GM10266 (cell line): Measurements from ENCODE around the gene SHC4.

Experiments used
- DNase-seq: peaks from one replicate; pipeline ENCODE4 v3.0.0; 2012; ENCODE audit errors: extremely low spot score
- TF ChIP-seq, protein P1 (sequence below): IDR thresholded peaks from 2 replicates; pipeline ENCODE4 v1.5.1; 2012; ENCODE audit warnings: mild to moderate bottlenecking, low read depth; ENCODE audit not compliant: control insufficient read depth, insufficient read depth; ENCODE audit errors: missing control alignments

Gene SHC4

DNA sequence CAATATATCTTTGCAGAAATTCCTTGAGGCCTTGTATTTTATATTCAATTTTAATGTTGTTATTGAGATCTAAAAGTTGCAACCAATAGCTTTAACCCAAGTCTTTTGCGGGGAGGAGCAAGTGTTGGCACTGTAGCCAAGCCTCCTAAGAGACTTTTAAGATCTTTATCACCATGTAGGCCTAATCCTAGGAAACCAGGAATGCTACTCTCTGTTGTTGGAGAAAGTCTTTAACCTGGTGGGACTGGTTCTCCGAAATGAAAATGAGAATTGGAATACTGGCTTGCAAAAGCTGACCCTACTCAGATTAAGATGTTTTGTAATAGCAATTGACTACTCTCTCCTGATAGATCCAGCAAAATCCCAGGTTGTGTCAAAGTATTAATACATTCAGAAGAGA, 25.8 kb downstream of the SHC4 start:
- TF ChIP-seq, protein P1, sequence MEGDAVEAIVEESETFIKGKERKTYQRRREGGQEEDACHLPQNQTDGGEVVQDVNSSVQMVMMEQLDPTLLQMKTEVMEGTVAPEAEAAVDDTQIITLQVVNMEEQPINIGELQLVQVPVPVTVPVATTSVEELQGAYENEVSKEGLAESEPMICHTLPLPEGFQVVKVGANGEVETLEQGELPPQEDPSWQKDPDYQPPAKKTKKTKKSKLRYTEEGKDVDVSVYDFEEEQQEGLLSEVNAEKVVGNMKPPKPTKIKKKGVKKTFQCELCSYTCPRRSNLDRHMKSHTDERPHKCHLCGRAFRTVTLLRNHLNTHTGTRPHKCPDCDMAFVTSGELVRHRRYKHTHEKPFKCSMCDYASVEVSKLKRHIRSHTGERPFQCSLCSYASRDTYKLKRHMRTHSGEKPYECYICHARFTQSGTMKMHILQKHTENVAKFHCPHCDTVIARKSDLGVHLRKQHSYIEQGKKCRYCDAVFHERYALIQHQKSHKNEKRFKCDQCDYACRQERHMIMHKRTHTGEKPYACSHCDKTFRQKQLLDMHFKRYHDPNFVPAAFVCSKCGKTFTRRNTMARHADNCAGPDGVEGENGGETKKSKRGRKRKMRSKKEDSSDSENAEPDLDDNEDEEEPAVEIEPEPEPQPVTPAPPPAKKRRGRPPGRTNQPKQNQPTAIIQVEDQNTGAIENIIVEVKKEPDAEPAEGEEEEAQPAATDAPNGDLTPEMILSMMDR: no peak

DNA sequence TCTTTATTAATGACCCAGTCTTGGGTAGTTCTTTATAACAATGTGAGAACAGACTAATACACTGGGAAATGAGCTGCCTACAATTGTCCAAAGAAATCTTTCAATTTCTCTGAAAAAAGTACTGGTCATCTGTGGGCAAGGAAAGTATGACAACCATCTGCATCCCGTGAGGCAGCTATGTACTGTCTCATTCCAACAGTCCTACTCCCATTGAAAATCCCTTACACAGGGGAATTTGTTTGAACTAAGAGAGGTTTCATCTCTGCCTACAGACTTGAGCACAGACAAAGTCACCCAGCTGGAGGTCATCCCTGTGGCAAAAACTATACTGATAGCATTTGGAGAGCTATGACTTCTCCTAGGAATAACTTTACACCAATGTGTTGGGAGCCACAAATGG, 27.1 kb downstream of the SHC4 start:
- TF ChIP-seq, protein P1: no peak
- DNase-seq: no peak

More for the DNA sequence above, 25.8 kb downstream of the SHC4 start:
- DNase-seq: no peak

DNA sequence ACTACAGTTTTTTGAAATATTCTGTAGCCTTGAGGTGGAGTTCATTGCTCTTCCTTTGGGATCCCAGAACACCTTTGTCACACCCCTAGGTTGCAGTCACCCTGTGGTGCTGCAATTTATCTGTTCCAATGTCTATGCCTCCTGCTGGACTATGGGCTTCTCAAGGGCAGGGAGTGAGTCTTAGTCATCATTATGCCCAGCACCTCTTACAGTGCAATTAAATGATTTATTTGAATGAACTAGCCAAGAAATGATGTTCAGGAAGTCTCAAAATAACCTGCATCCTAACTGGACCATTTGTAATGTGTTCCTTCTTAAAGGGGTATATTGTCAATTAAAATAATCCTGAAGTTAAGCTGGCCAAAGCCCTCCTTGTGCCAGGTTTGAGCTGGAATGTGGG, 28.5 kb downstream of the SHC4 start:
- no peak for DNase-seq
- TF ChIP-seq, protein P1: no peak

DNA sequence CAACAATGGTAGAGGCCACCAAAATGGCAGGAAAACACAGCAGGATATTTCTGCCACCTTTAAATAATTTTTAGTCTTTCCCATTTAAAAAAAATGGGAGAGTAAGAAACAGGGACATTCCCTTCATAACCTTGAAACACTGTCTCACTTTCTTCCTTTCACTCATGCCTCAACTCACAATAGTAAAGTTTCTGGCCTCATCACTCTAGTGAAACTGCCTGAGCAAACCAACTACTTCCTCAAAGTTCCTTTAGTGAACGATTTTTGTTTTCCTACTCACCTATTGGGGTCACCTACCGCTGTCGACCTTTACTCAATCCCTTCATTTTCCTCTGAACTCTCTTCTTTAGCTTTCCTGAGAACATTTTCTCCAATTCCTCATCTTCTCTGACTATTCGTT, 33.0 kb downstream of the SHC4 start:
- no peak for DNase-seq
- TF ChIP-seq, protein P1: no peak

DNA sequence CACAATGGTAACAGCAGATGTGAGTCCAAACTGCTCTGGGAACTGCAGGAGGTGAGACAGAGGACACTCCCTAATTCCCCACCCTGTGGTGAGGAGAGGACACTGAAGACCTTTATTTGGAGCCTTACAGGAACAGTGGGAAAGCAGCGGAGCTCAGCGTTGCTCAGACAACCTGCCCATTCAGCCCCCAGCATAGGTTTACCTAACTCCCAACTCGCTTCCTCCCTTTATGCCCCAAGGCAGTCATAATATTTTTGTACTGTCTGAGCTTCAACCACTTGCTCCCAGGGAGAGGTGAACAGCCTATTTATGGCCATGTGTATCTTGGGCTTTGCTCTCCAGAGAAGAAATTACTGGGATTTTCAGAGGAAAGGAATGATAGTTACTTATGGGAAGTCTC, 34.1 kb downstream of the SHC4 start:
- TF ChIP-seq, protein P1: no peak
- DNase-seq: no peak

DNA sequence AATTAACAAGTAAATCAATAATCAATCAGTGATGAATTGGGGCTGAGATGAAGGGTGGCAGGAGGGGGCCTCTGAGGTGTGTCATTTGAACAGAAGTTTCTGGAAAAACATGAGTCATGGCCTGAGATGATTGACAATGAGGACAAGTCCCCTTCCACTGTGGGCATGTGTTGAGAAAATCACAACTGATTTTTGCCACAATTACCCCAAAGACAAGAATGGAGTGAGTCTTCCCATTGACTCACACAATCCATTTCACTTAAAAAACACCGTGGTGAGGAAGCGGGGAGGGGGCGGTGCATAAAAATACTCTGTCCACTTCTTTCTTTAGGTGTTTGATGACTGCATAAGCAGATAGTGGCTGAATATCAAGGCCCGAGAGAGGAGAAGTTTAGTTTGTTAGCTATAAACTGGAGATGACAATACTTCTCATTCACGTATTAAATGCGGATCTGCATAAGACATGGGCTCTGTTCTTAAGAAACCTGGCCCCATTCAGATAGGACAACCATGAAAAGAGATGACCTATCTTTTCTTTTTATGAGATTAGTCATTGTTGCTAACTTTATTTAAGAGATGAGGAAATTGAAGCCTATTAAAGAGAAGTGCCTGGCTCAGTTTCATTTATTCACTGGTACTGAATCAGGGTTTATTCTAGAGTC, 34.7 kb downstream of the SHC4 start:
- TF ChIP-seq, protein P1: no peak
- no peak for DNase-seq

DNA sequence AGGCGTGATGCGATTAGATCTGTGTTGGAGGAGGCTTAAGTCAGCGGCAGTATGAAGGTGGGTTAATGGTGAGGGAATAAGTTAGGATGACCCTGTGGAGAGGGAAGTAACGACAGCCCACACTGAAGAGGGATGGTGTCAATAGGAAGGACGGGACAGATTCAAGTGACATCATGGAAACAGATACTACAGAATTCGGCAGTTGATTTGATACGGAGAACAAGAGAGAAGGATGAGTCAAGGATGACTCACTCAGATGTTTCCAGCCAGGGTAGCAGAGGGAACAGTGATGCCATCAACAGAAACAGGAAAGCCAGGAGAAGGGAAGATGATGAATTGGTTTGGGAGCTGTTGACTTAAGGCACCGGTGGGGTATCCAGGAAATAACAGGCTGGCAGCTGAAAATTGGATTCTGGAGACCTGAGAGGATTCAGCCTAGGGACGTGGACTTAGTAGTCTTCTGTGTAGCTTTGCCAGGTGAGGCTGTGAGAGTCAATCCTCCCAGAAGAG, 38.0 kb downstream of the SHC4 start:
- TF ChIP-seq, protein P1: no peak
- DNase-seq: no peak
